Right atrium auricular region (tissue), 2 donors: ENCODE measurements around the gene MANBA. TPM values are rescaled to one million over a fixed set of nuclear protein-coding genes. Genes with fewer than 3 reads are reported as not detected.

ENCODE experiments used
- DNase-seq: peaks from one replicate; pipeline ENCODE4 v3.0.0-alpha.2; 2019; ENCODE audit warnings: low spot score
- H3K27ac ChIP-seq, 2 donors: fragments of 200-600 bp; sonication (generic); 1 replicate in 1 of 2; 2 replicates in 1 of 2; pipeline ENCODE4 v1.5.1; 2016 to 2019
- H3K27me3 ChIP-seq, 2 donors: fragments of 200-600 bp; sonication (generic); one replicate each; pipeline versions ENCODE4 v1.5.1 to v1.6.0; 2017 to 2019
- H3K36me3 ChIP-seq: fragments of 200-600 bp; sonication (generic); one replicate; pipeline ENCODE4 v1.5.1; 2016
- H3K4me1 ChIP-seq, 2 donors: fragments of 200-600 bp; sonication (generic); one replicate each; pipeline versions ENCODE4 v1.5.1 to v1.6.0; 2017 to 2019
- H3K4me3 ChIP-seq, 2 donors: fragments of 200-600 bp; sonication (generic); 1 replicate in 1 of 2; 2 replicates in 1 of 2; pipeline ENCODE4 v1.5.1; 2017 to 2019; ENCODE audit warnings: mild to moderate bottlenecking in 1 of 2, moderate library complexity in 1 of 2
- H3K9me3 ChIP-seq, 2 donors: fragments of 200-600 bp; sonication (generic); one replicate each; pipeline ENCODE4 v1.5.1; 2019
- CTCF ChIP-seq, 2 donors: fragments of 200-600 bp; sonication (generic); IDR thresholded peaks; one replicate each; pipeline ENCODE4 v1.5.1; 2019; ENCODE audit warnings: antibody characterized with exemption in 2 of 2
- total RNA-seq, 2 donors: library from RNA; depleted of rRNA; stranded (reverse); fragments of >200 nt; gene quantifications; one replicate each; pipeline ENCODE4 v1.1.0, GENCODE V29; 2016

MANBA gene
- total RNA-seq, 2 donors from 2014 or later = 26.9 to 41.6 TPM

- TF ChIP-seq CTCF (IDR thresholded peaks at IDR 0.05) = no peak
- Histone ChIP-seq H3K9me3 (no peaks in the 10 kb centered on the region), H3K4me1 (no peaks in the 10 kb centered on the region), H3K27ac (no peak overlapping the region), H3K36me3 (no peaks in the 10 kb centered on the region), H3K4me3 (no peak overlapping the region), H3K27me3 (no peaks in the 10 kb centered on the region)
- no peak for DNase-seq
Measured at GRCh38 chr4:102779204-102779603, 18.4 kb upstream of the MANBA start.

- no peaks in the 10 kb centered on the region for H3K4me1 ChIP-seq
- H3K27me3 ChIP-seq = no peaks in the 10 kb centered on the region
- no peak overlapping the region for H3K27ac ChIP-seq
- no peak for DNase-seq
- no peak overlapping the region for H3K4me3 ChIP-seq
- TF ChIP-seq CTCF (IDR thresholded peaks at IDR 0.05) = no peak
- no peaks in the 10 kb centered on the region for H3K36me3 ChIP-seq
- no peaks in the 10 kb centered on the region for H3K9me3 ChIP-seq
Measured at GRCh38 chr4:102778720-102779119, 18.0 kb upstream of the MANBA start.

DNA sequence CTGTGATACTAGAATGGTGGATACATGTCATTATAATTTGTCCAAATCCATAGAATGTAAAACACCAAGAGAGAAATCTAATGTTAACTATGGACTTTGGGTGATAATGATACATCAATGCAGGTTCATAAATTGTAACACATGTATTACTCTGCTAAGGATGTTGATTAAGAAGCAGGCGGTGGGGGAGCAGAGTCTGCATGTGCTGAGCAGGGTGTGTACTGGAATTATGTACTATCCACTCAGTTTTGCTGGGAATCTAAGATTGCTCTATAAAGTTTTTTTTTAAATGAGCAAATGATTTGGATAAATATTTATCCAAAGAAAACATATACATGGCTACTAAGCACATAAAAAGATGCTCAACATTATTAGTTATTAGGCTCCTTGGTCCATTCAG, 15.0 kb upstream of the MANBA start:
- no peak for DNase-seq
- H3K4me1 ChIP-seq = no peaks in the 10 kb centered on the region
- no peak for TF ChIP-seq CTCF (IDR thresholded peaks at IDR 0.05)

GRCh38 chr4:102774254-102774653, 13.5 kb upstream of the MANBA start:
- Histone ChIP-seq H3K4me3 (no peak overlapping the region), H3K36me3 (no peaks in the 10 kb centered on the region), H3K4me1 (no peaks in the 10 kb centered on the region), H3K27me3 (no peaks in the 10 kb centered on the region), H3K27ac (no peak overlapping the region), H3K9me3 (no peaks in the 10 kb centered on the region)
- TF ChIP-seq CTCF (IDR thresholded peaks at IDR 0.05) = no peak
- DNase-seq = no peak

More for the DNA sequence above, 15.0 kb upstream of the MANBA start:
- Histone ChIP-seq H3K36me3 (no peaks in the 10 kb centered on the region), H3K27ac (no peak overlapping the region), H3K4me3 (no peak overlapping the region), H3K9me3 (no peaks in the 10 kb centered on the region), H3K27me3 (no peaks in the 10 kb centered on the region)

DNA sequence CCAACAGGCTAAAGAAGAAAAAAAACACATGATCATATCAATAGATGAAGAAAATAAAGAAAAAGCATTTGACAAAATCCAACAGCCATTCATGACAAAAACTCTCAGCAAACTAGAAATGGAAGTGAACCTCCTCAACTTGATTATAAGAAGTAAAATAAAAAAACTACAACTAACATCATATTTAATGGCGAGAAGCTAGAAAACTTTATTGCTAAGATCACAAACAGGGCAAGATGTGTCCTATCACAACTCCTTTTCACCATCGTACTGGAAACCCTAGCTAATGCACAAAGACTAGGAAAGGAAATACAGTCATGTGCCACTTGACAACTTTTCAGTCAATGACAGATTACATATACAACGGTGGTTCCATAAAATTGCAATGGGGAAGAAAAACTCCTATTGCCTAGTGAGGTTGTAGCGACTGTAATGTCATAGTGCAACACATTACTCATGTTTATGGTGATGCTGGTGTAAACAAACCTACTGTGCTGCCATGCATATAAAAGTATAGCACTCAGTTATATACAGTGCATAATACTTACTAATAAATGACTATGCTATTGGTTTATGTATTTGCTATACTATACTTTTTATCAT, 12.1 kb upstream of the MANBA start:
- Histone ChIP-seq H3K27me3 (no peaks in the 10 kb centered on the region), H3K4me1 (no peaks in the 10 kb centered on the region), H3K36me3 (no peaks in the 10 kb centered on the region), H3K27ac (no peak overlapping the region), H3K9me3 (no peaks in the 10 kb centered on the region), H3K4me3 (no peak overlapping the region)
- TF ChIP-seq CTCF (IDR thresholded peaks at IDR 0.05) = no peak
- DNase-seq = no peak

GRCh38 chr4:102764901-102765300, 4.1 kb upstream of the MANBA start:
- H3K27ac ChIP-seq = no peak overlapping the region
- H3K36me3 ChIP-seq = no peaks in the 10 kb centered on the region
- H3K27me3 ChIP-seq = no peaks in the 10 kb centered on the region
- H3K9me3 ChIP-seq = no peaks in the 10 kb centered on the region
- no peak overlapping the region for H3K4me3 ChIP-seq
- no peak for TF ChIP-seq CTCF (IDR thresholded peaks at IDR 0.05)
- H3K4me1 ChIP-seq = peaks cover 0 to 9% of the 10 kb centered on the region in 2 donors
- DNase-seq = no peak
